SK-N-SH treated with all-trans-retinoic acid at 6 μM for 48 hours (cell line): ENCODE data around the gene BCAT1.

Experiments
- ATAC-seq: fragments of 200-7000 bp; cut with Tn5 transposase; 3 replicates; pipeline ENCODE4 v1.9.1; 2020; ENCODE audit warnings: mild to moderate bottlenecking, moderate library complexity
- ARNTL ChIP-seq: fragments of 450-650 bp; formaldehyde crosslinking; IDR thresholded peaks from 2 replicates; pipeline ENCODE4 v1.5.0; 2020; ENCODE audit warnings: low read depth, mild to moderate bottlenecking, moderate library complexity, borderline replicate concordance
- BACH2 ChIP-seq: fragments of 250-450 bp; sonication (Bioruptor Pico); IDR thresholded peaks from 2 replicates; pipeline ENCODE4 v1.9.0; 2021; ENCODE audit warnings: mild to moderate bottlenecking, borderline replicate concordance
- CSDC2 ChIP-seq: fragments of 250-450 bp; sonication (Bioruptor Pico); IDR thresholded peaks from 2 replicates; pipeline ENCODE4 v1.5.0; 2020; ENCODE audit warnings: mild to moderate bottlenecking, moderate library complexity
- ESRRG ChIP-seq: fragments of 250-450 bp; sonication (Bioruptor Pico); IDR thresholded peaks from 2 replicates; pipeline ENCODE4 v1.6.1; 2021; ENCODE audit warnings: mild to moderate bottlenecking
- GLIS3 ChIP-seq: fragments of 250-450 bp; sonication (Bioruptor Pico); IDR thresholded peaks from 2 replicates; pipeline ENCODE4 v1.5.0; 2020; ENCODE audit warnings: mild to moderate bottlenecking, moderate library complexity
- ISL1 ChIP-seq: fragments of 250-450 bp; sonication (Bioruptor Pico); IDR thresholded peaks from 2 replicates; pipeline ENCODE4 v2.1.2; 2022; ENCODE audit warnings: mild to moderate bottlenecking, moderate library complexity
- PPARA ChIP-seq: fragments of 250-450 bp; sonication (Bioruptor Pico); IDR thresholded peaks from 2 replicates; pipeline ENCODE4 v1.5.0; 2020; ENCODE audit warnings: mild to moderate bottlenecking, borderline replicate concordance
- RARB ChIP-seq: fragments of 250-450 bp; sonication (Bioruptor Pico); IDR thresholded peaks from 2 replicates; pipeline ENCODE4 v1.8.0; 2021; ENCODE audit warnings: mild to moderate bottlenecking, moderate library complexity
- SNAI2 ChIP-seq: fragments of 250-450 bp; sonication (Bioruptor Pico); IDR thresholded peaks from 2 replicates; pipeline ENCODE4 v1.5.0; 2020; ENCODE audit warnings: mild to moderate bottlenecking, moderate library complexity
- TCF4 ChIP-seq: fragments of 250-450 bp; sonication (Bioruptor Pico); IDR thresholded peaks from 2 replicates; pipeline ENCODE4 v1.8.0; 2021; ENCODE audit warnings: mild to moderate bottlenecking, moderate library complexity, borderline replicate concordance
- TOX ChIP-seq: fragments of 250-450 bp; sonication (Bioruptor Pico); IDR thresholded peaks from 2 replicates; pipeline ENCODE4 v1.8.0; 2021; ENCODE audit warnings: mild to moderate bottlenecking, moderate library complexity, borderline replicate concordance
- ZC3H10 ChIP-seq: fragments of 250-450 bp; sonication (Bioruptor Pico); IDR thresholded peaks from 2 replicates; pipeline ENCODE4 v1.5.1; 2021; ENCODE audit warnings: mild to moderate bottlenecking, moderate library complexity
- ZFP30 ChIP-seq: fragments of 450-650 bp; formaldehyde crosslinking; IDR thresholded peaks from 2 replicates; pipeline ENCODE4 v1.5.0; 2022; ENCODE audit warnings: mild to moderate bottlenecking, moderate library complexity
- ZNF565 ChIP-seq: fragments of 450-650 bp; formaldehyde crosslinking; conservative IDR thresholded peaks from 2 replicates; pipeline ENCODE4 v1.5.0; 2020; ENCODE audit warnings: low read depth, mild to moderate bottlenecking, moderate library complexity
- ZNF70 ChIP-seq: fragments of 450-650 bp; formaldehyde crosslinking; IDR thresholded peaks from 2 replicates; pipeline ENCODE4 v1.5.0; 2020; ENCODE audit warnings: mild to moderate bottlenecking, moderate library complexity
- ZNF8 ChIP-seq: fragments of 450-650 bp; formaldehyde crosslinking; IDR thresholded peaks from 2 replicates; pipeline ENCODE4 v1.5.0; 2020; ENCODE audit warnings: mild to moderate bottlenecking, moderate library complexity
- TF ChIP-seq, protein P1 (sequence below): fragments of 250-450 bp; sonication (Bioruptor Pico); IDR thresholded peaks from 2 replicates; pipeline ENCODE4 v1.5.0; 2020; ENCODE audit warnings: mild to moderate bottlenecking, moderate library complexity
- TF ChIP-seq, protein P2 (sequence below): fragments of 250-450 bp; sonication (Bioruptor Pico); IDR thresholded peaks from 2 replicates; pipeline ENCODE4 v1.5.1; 2020; ENCODE audit warnings: low read depth, mild to moderate bottlenecking, moderate library complexity
- TF ChIP-seq, protein P3 (sequence below): fragments of 250-450 bp; sonication (Bioruptor Pico); IDR thresholded peaks from 2 replicates; pipeline ENCODE4 v1.8.0; 2021; ENCODE audit warnings: low read depth, mild to moderate bottlenecking, moderate library complexity, borderline replicate concordance

BCAT1 gene

GRCh38 chr12:24776861-24777260 lies 172.0 kb downstream of the BCAT1 start:
- no peak for ATAC-seq
- TF ChIP-seq ZNF8 (CRISPR knock-in tag): no peak
- TF ChIP-seq, protein P1, sequence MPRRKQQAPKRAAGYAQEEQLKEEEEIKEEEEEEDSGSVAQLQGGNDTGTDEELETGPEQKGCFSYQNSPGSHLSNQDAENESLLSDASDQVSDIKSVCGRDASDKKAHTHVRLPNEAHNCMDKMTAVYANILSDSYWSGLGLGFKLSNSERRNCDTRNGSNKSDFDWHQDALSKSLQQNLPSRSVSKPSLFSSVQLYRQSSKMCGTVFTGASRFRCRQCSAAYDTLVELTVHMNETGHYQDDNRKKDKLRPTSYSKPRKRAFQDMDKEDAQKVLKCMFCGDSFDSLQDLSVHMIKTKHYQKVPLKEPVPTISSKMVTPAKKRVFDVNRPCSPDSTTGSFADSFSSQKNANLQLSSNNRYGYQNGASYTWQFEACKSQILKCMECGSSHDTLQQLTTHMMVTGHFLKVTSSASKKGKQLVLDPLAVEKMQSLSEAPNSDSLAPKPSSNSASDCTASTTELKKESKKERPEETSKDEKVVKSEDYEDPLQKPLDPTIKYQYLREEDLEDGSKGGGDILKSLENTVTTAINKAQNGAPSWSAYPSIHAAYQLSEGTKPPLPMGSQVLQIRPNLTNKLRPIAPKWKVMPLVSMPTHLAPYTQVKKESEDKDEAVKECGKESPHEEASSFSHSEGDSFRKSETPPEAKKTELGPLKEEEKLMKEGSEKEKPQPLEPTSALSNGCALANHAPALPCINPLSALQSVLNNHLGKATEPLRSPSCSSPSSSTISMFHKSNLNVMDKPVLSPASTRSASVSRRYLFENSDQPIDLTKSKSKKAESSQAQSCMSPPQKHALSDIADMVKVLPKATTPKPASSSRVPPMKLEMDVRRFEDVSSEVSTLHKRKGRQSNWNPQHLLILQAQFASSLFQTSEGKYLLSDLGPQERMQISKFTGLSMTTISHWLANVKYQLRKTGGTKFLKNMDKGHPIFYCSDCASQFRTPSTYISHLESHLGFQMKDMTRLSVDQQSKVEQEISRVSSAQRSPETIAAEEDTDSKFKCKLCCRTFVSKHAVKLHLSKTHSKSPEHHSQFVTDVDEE (CRISPR knock-in tag): no peak
- peak; percentile 47; the same call in 1 of the 2 replicates for TF ChIP-seq ISL1 (CRISPR knock-in tag)
- no peak for TF ChIP-seq ZC3H10 (CRISPR knock-in tag)
- no peak for TF ChIP-seq TCF4 (CRISPR knock-in tag)
- no peak for TF ChIP-seq ZFP30 (CRISPR knock-in tag)

DNA sequence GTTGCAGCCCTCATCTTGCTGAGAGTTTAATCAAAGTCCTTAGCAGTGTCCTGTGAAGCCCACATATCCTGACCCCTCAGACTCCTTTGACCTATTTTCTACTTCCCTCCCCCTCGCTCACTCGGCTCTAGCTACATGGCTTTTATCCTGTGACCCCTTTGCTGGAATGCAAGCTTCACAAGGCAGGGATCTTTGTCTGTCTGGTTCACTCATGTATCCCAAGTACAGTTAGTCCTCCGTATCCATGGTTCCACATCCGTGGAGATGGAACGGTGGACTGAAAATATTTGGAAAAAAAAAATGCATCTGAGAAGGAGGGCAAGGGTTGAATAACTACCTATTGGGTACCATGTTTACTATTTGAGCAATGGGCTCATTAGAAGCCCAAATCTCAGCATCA lies 173.8 kb downstream of the BCAT1 start:
- no peak for TF ChIP-seq ESRRG (CRISPR knock-in tag)
- TF ChIP-seq ZFP30 (CRISPR knock-in tag): no peak
- no peak for TF ChIP-seq CSDC2 (CRISPR knock-in tag)
- TF ChIP-seq RARB: no peak
- TF ChIP-seq, protein P2, sequence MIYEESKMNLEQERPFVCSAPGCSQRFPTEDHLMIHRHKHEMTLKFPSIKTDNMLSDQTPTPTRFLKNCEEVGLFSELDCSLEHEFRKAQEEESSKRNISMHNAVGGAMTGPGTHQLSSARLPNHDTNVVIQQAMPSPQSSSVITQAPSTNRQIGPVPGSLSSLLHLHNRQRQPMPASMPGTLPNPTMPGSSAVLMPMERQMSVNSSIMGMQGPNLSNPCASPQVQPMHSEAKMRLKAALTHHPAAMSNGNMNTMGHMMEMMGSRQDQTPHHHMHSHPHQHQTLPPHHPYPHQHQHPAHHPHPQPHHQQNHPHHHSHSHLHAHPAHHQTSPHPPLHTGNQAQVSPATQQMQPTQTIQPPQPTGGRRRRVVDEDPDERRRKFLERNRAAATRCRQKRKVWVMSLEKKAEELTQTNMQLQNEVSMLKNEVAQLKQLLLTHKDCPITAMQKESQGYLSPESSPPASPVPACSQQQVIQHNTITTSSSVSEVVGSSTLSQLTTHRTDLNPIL (CRISPR knock-in tag): no peak
- TF ChIP-seq PPARA (CRISPR knock-in tag): no peak
- no peak for TF ChIP-seq ZNF565 (CRISPR knock-in tag)
- no peak for TF ChIP-seq GLIS3 (CRISPR knock-in tag)
- no peak for TF ChIP-seq TOX (CRISPR knock-in tag)
- TF ChIP-seq ARNTL (CRISPR knock-in tag): no peak
- TF ChIP-seq ZNF70 (CRISPR knock-in tag): no peak
- no peak for TF ChIP-seq SNAI2 (CRISPR knock-in tag)
- TF ChIP-seq ISL1 (CRISPR knock-in tag): no peak
- no peak for TF ChIP-seq ZNF8 (CRISPR knock-in tag)
- TF ChIP-seq ZC3H10 (CRISPR knock-in tag): no peak
- ATAC-seq: no peak

GRCh38 chr12:24773996-24774395 lies 174.9 kb downstream of the BCAT1 start:
- no peak for ATAC-seq

More at GRCh38 chr12:24773996-24774395, 174.9 kb downstream of the BCAT1 start:
- no peak for TF ChIP-seq ESRRG (CRISPR knock-in tag)
- TF ChIP-seq ARNTL (CRISPR knock-in tag): no peak
- TF ChIP-seq TOX (CRISPR knock-in tag): no peak
- TF ChIP-seq ZC3H10 (CRISPR knock-in tag): no peak
- no peak for TF ChIP-seq CSDC2 (CRISPR knock-in tag)
- TF ChIP-seq BACH2: no peak
- no peak for TF ChIP-seq ZNF8 (CRISPR knock-in tag)
- TF ChIP-seq, protein P2 (CRISPR knock-in tag): no peak
- no peak for TF ChIP-seq RARB
- TF ChIP-seq, protein P3, sequence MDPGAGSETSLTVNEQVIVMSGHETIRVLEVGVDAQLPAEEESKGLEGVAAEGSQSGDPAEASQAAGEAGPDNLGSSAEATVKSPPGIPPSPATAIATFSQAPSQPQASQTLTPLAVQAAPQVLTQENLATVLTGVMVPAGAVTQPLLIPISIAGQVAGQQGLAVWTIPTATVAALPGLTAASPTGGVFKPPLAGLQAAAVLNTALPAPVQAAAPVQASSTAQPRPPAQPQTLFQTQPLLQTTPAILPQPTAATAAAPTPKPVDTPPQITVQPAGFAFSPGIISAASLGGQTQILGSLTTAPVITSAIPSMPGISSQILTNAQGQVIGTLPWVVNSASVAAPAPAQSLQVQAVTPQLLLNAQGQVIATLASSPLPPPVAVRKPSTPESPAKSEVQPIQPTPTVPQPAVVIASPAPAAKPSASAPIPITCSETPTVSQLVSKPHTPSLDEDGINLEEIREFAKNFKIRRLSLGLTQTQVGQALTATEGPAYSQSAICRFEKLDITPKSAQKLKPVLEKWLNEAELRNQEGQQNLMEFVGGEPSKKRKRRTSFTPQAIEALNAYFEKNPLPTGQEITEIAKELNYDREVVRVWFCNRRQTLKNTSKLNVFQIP (CRISPR knock-in tag): no peak
- TF ChIP-seq, protein P1 (CRISPR knock-in tag): no peak
- no peak for TF ChIP-seq SNAI2 (CRISPR knock-in tag)
